ENCODE results near the gene SPRR1A.

Gene SPRR1A

DNA sequence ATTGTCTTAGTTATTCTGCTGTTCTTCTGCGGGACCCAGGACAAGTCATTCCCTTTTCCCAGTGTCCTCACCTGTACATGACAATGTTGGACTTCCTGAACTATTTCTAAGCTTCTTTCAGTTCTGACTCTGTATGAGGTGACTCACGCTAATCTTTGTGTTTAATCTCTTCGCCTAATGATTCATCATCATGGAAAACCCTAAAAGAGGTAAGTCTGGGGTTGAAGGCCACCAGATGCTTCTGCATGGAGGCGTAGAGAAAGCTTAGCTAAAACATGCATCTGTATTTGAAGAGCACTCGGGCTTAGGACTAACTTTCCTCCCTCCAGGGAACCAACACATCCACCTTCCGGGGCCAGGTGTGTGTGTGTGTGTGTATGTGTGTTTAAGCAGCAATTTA is 29.4 kb upstream of the SPRR1A start:
- Histone ChIP-seq H3K9me3 (ENCODE audit: insufficient read depth, low read length) (no peaks in the 10 kb centered on the region), H3K4me3 (ENCODE audit: low read length) (no peak overlapping the region), H3K27me3 (ENCODE audit: low read depth, low read length) (peaks cover 71% of the 10 kb centered on the region), H4K20me1 (ENCODE audit: insufficient read depth, low read length) (no peaks in the 10 kb centered on the region), H3K4me2 (ENCODE audit: low read length) (no peak overlapping the region), H2AFZ (ENCODE audit: low read depth, low read length) (no peak overlapping the region), H3K79me2 (ENCODE audit: low read length) (no peaks in the 10 kb centered on the region), H3K36me3 (replicated peaks; ENCODE audit: low read depth, low read length) (no peaks in the 10 kb centered on the region), H3K27ac (ENCODE audit: low read length) (no peak overlapping the region), H3K4me1 (ENCODE audit: low read length) (no peaks in the 10 kb centered on the region), H3K9ac (ENCODE audit: low read length) (no peak overlapping the region)
- TF ChIP-seq, protein P1, sequence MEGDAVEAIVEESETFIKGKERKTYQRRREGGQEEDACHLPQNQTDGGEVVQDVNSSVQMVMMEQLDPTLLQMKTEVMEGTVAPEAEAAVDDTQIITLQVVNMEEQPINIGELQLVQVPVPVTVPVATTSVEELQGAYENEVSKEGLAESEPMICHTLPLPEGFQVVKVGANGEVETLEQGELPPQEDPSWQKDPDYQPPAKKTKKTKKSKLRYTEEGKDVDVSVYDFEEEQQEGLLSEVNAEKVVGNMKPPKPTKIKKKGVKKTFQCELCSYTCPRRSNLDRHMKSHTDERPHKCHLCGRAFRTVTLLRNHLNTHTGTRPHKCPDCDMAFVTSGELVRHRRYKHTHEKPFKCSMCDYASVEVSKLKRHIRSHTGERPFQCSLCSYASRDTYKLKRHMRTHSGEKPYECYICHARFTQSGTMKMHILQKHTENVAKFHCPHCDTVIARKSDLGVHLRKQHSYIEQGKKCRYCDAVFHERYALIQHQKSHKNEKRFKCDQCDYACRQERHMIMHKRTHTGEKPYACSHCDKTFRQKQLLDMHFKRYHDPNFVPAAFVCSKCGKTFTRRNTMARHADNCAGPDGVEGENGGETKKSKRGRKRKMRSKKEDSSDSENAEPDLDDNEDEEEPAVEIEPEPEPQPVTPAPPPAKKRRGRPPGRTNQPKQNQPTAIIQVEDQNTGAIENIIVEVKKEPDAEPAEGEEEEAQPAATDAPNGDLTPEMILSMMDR (IDR thresholded peaks at IDR 0.05; ENCODE audit: low read depth, low read length): no peak
- no peak for TF ChIP-seq EZH2phosphoT487 (IDR thresholded peaks at IDR 0.05; ENCODE audit: low read depth)

DNA sequence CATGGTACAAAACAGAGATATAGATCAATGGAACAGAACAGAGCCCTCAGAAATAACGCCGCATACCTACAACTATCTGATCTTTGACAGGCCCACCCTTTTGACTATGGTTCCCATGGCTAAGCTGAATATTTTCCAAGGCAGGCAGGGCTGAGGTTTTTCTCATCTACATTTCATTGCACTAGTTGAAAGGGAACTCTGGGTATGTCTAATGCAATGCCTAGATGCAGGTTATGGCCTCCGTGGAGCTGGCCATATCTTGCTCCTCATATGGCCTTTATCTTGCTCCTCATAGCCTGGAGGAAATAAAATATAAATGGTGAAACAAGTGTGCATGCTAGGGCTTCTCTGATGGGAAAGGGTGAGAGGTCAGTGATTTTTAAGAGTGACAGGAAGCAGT is 26.3 kb upstream of the SPRR1A start:
- TF ChIP-seq, protein P1 (IDR thresholded peaks at IDR 0.05; ENCODE audit: low read depth, low read length): no peak
- TF ChIP-seq EZH2phosphoT487 (IDR thresholded peaks at IDR 0.05; ENCODE audit: low read depth): no peak
- H3K36me3 ChIP-seq (replicated peaks; ENCODE audit: low read depth, low read length): no peaks in the 10 kb centered on the region
- H3K4me2 ChIP-seq (ENCODE audit: low read length): no peak overlapping the region

DNA sequence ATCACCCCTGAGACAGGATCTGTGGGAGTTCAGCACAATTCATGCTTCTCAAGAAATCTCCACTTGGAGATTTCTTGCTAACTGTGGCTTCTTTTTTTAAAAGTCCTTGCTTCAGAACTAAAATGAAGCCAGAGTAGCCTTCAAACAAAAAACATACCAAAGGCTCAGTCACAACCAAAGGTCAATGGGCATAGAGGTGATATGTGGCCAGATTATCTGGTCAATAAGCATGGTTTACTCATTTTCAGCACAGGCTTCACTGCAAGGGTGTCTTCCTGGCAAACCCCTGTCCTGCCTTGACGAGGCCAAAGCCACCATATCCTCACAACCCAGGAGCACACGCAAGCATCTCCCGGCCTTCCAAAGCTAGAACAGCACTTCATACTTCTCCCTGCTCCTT is 24.6 kb upstream of the SPRR1A start:
- Histone ChIP-seq H3K27ac (ENCODE audit: low read length) (no peak overlapping the region), H3K4me3 (ENCODE audit: low read length) (no peak overlapping the region), H3K9ac (ENCODE audit: low read length) (no peak overlapping the region), H3K27me3 (ENCODE audit: low read depth, low read length) (peaks cover 40% of the 10 kb centered on the region), H4K20me1 (ENCODE audit: insufficient read depth, low read length) (no peaks in the 10 kb centered on the region), H2AFZ (ENCODE audit: low read depth, low read length) (no peak overlapping the region), H3K4me1 (ENCODE audit: low read length) (peaks cover 7% of the 10 kb centered on the region), H3K79me2 (ENCODE audit: low read length) (no peaks in the 10 kb centered on the region), H3K9me3 (ENCODE audit: insufficient read depth, low read length) (no peaks in the 10 kb centered on the region), H3K4me2 (ENCODE audit: low read length) (no peak overlapping the region), H3K36me3 (replicated peaks; ENCODE audit: low read depth, low read length) (no peaks in the 10 kb centered on the region)
- TF ChIP-seq, protein P1 (IDR thresholded peaks at IDR 0.05; ENCODE audit: low read depth, low read length): no peak
- TF ChIP-seq EZH2phosphoT487 (IDR thresholded peaks at IDR 0.05; ENCODE audit: low read depth): no peak

More for the DNA sequence above, 26.3 kb upstream of the SPRR1A start:
- Histone ChIP-seq H3K27me3 (ENCODE audit: low read depth, low read length) (peaks cover 53% of the 10 kb centered on the region), H3K27ac (ENCODE audit: low read length) (no peak overlapping the region), H3K4me3 (ENCODE audit: low read length) (no peak overlapping the region), H3K9ac (ENCODE audit: low read length) (no peak overlapping the region), H2AFZ (ENCODE audit: low read depth, low read length) (no peak overlapping the region), H3K9me3 (ENCODE audit: insufficient read depth, low read length) (no peaks in the 10 kb centered on the region), H3K79me2 (ENCODE audit: low read length) (no peaks in the 10 kb centered on the region), H4K20me1 (ENCODE audit: insufficient read depth, low read length) (no peaks in the 10 kb centered on the region), H3K4me1 (ENCODE audit: low read length) (peaks cover 7% of the 10 kb centered on the region)

DNA sequence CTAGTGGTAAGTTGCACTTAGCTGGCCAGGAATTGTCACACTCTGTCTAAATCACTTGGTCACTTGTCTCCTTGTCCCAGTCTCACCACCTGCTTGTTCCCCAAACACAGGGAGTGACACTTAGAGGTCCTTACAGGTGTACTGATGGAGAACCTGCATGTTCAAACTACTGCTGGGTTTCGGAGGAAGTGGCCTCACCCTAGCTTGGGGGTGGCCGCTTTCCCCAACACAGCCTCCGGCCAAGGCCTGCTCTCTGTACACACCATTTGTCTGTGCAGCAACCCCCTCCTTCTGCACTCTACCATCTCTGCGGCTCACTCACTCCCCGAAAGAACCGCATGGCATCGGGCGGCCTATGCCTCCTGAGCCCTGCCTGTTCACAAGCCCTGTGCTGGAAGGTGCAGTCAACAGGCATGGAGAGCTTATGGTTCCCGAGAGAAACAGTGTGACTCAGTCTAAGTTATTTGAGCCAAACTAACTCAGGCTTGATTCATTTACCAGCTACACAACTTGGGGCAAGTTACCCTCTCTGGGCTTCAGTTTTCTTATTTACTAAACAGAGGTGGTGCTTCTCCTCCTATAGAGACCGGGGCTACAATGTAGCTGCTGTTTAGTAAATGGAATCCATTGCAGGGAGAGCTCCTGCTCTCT is 24.0 kb upstream of the SPRR1A start:
- Histone ChIP-seq H3K9ac (ENCODE audit: low read length) (no peak overlapping the region), H3K27ac (ENCODE audit: low read length) (no peak overlapping the region), H3K4me3 (ENCODE audit: low read length) (no peak overlapping the region), H3K4me1 (ENCODE audit: low read length) (peaks cover 7% of the 10 kb centered on the region), H3K27me3 (ENCODE audit: low read depth, low read length) (peaks cover 40% of the 10 kb centered on the region), H3K79me2 (ENCODE audit: low read length) (no peaks in the 10 kb centered on the region), H3K9me3 (ENCODE audit: insufficient read depth, low read length) (no peaks in the 10 kb centered on the region), H2AFZ (ENCODE audit: low read depth, low read length) (no peak overlapping the region), H3K4me2 (ENCODE audit: low read length) (no peak overlapping the region), H3K36me3 (replicated peaks; ENCODE audit: low read depth, low read length) (no peaks in the 10 kb centered on the region), H4K20me1 (ENCODE audit: insufficient read depth, low read length) (no peaks in the 10 kb centered on the region)
- TF ChIP-seq, protein P1 (IDR thresholded peaks at IDR 0.05; ENCODE audit: low read depth, low read length): no peak

Data from OCI-LY3 (cell line).